Amniotic stem cell (primary cell): ENCODE measurements around the gene UNC13A.

Source experiments
- DNase-seq: peaks from one replicate; lab custom pipeline; 2025; lab: John Stamatoyannopoulos, UW

UNC13A gene

GRCh38 chr19:17669419-17669818, 18.7 kb downstream of the UNC13A start:
- DNase-seq: no peak

- DNase-seq: no peak
Observed at GRCh38 chr19:17665058-17665457, 23.1 kb downstream of the UNC13A start.

GRCh38 chr19:17659996-17660395, 28.2 kb downstream of the UNC13A start:
- DNase-seq: no peak

- no peak for DNase-seq
Observed at GRCh38 chr19:17658666-17659065, 29.5 kb downstream of the UNC13A start.

- no peak for DNase-seq
Observed at GRCh38 chr19:17658240-17658639, 29.9 kb downstream of the UNC13A start.

GRCh38 chr19:17656970-17657369, 31.2 kb downstream of the UNC13A start:
- DNase-seq: no peak

- no peak for DNase-seq
Observed at GRCh38 chr19:17655751-17656472, 32.2 kb downstream of the UNC13A start.

GRCh38 chr19:17654993-17655392, 33.2 kb downstream of the UNC13A start:
- DNase-seq: no peak

- no peak for DNase-seq
Observed at GRCh38 chr19:17652627-17653026, 35.5 kb downstream of the UNC13A start.

- DNase-seq: no peak
Observed at GRCh38 chr19:17648786-17649185, 39.4 kb downstream of the UNC13A start.

GRCh38 chr19:17648097-17648660, 40.0 kb downstream of the UNC13A start:
- DNase-seq: no peak

- DNase-seq: no peak
Observed at GRCh38 chr19:17647071-17648020, 40.8 kb downstream of the UNC13A start.

- no peak for DNase-seq
Observed at GRCh38 chr19:17646441-17646840, 41.7 kb downstream of the UNC13A start.

- no peak for DNase-seq
Observed at GRCh38 chr19:17645339-17645963, 42.7 kb downstream of the UNC13A start.

GRCh38 chr19:17642656-17643055, 45.5 kb downstream of the UNC13A start:
- DNase-seq: no peak

GRCh38 chr19:17641846-17642245, 46.3 kb downstream of the UNC13A start:
- DNase-seq: no peak

- no peak for DNase-seq
Observed at GRCh38 chr19:17641181-17641580, 47.0 kb downstream of the UNC13A start.

- no peak for DNase-seq
Observed at GRCh38 chr19:17633700-17634099, 54.5 kb downstream of the UNC13A start.

- no peak for DNase-seq
Observed at GRCh38 chr19:17632577-17632976, 55.6 kb downstream of the UNC13A start.

- DNase-seq: no peak
Observed at GRCh38 chr19:17629760-17630159, 58.4 kb downstream of the UNC13A start.

GRCh38 chr19:17627921-17628320, 60.2 kb downstream of the UNC13A start:
- DNase-seq: no peak

GRCh38 chr19:17627161-17627560, 61.0 kb downstream of the UNC13A start:
- DNase-seq: no peak
